Body of pancreas (tissue), 4 donors: ENCODE results near the gene NDUFS7.
"Not testable (repeated sequence)": the region's sequence is repeated elsewhere in the genome, so short reads cannot be mapped to it uniquely, and the experiment has no call there.

Experiments
- CTCF ChIP-seq, 7 experiments: fragments of 450-650 bp in 4 of 7; fragments of 200-600 bp in 3 of 7; sonication (generic) in 3 of 7; IDR thresholded peaks; one replicate each; pipeline ENCODE4 v1.5.1; 2016 to 2019; ENCODE audit warnings: antibody characterized with exemption in 7 of 7
- POLR2A ChIP-seq, 3 donors: fragments of 450-650 bp; IDR thresholded peaks; one replicate each; pipeline ENCODE4 v1.6.1; 2016; ENCODE audit warnings: antibody characterized with exemption in 3 of 3, mild to moderate bottlenecking in 2 of 3

DNA sequence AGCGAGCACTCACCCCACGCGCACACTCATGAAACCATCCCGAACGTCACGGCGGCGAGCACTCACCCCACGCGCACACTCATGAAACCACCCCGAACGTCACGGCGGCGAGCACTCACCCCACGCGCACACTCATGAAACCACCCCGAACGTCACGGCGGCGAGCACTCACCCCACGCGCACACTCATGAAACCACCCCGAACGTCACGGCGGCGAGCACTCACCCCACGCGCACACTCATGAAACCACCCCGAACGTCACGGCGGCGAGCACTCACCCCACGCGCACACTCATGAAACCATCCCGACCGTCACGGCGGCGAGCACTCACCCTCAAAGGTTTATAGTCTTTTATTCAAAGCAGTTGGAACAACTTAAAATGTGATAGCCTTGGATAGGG lies 36.4 kb downstream of the NDUFS7 start:
- TF ChIP-seq CTCF, POLR2A (IDR thresholded peaks at IDR 0.05): not testable (repeated sequence)
